NCI-H146 (cell line): Measurements from ENCODE around the gene UBXN6.

Experiments used
- DNase-seq: peaks from one replicate; lab custom pipeline; 2025; lab: John Stamatoyannopoulos, UW

UBXN6 gene

DNA sequence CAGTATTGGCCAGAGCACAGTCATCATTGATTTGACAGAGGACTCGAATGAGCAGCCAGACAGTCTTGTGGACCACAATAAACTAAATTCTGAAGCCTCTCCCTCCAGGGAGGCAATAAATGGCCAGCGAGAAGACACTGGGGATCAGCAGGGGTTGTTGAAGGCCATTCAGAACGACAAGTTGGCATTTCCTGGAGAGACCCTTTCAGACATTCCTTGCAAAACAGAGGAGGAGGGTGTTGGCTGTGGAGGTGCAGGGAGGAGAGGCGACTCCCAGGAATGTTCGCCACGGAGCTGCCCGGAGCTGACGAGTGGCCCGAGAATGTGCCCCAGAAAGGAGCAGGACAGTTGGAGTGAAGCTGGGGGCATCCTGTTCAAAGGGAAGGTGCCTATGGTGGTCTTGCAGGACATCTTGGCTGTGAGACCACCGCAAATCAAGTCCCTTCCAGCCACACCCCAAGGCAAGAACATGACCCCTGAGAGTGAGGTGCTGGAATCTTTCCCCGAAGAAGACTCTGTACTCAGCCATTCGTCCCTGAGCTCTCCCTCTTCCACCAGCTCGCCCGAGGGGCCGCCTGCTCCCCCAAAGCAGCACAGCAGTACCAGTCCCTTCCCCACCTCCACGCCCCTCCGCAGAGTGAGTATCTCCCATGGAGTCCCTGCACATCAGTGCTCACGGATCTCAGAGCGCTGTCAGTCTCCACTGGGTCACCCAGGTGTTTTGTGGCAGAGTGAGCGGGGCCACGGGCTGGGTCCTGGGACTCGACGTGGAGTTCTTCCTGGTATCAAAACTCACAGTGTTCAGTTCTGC, 48.3 kb downstream of the UBXN6 start:
- DNase-seq: no peak

DNA sequence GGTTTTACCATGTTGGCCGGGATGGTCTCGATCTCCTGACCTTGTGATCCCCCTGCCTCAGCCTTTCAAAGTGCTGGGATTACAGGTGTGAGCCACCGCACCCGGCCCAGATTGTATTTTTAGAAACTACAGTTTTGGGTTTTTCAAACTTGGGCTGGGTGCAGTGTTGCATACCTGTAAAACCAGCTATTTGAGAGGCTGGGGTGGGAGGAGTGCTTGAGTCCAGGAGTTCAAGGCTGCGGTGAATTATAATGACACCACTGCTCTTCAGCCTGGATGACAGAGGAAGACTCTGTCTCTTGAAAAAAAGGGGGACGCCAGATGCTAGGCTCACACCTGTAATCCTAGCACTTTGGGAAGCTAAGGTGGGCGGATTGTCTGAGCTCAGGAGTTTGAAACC, 51.0 kb downstream of the UBXN6 start:
- no peak for DNase-seq

DNA sequence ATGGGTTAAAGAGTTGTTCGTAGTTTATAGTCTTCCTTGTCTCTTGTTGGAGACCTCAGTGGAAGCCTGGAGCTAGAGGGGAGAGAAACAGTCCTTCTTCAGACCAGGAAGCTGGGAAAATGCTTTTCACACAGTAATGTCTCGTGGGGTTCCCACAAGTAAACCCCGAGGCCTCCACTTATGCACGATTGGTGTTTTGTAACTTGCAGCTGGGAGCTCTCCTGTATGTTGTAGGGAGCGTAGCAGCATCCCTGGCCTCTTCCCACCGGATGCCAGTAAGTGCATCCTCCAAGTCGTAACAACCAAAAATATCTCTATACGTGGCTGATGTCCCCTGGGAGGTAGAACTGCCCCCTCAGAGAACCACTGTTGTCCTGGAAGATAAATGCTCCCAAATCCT, 51.6 kb downstream of the UBXN6 start:
- DNase-seq: no peak

DNA sequence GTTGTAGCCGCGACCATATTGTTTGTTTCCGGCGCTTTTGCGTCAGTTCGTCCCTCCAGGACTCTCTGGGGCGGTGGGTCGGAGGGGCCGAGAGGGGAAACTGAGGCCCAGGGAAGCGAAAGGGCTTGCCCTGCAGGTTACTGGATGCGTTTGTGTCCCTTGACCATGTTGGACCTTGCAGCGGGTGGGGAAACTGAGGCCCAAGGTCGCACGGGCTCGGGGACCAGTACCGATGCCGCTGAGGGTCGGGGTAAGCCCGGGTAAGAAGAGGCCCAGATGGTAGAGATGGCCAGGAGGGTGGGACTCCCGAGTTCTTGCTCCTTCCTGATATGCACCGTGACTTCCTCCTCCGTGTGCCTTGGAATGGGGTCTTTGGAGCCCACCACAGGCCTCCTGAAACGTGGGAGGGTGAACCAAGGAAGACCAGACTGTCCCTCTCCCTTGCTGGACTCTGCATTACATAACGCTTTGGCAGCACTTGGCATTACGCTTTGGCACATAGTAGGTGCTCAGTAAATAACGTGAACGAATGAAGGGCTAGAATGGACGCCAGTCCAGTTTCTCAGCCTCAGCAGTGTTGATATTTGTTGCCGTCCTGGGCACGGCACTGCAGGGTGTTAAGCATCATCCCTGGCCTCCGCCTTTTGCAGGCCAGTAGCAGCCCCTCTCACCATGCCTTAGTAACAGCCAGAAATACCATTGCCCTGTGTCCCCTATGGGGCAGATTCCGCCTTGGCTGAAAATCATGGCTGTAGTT, 54.4 kb downstream of the UBXN6 start:
- no peak for DNase-seq

DNA sequence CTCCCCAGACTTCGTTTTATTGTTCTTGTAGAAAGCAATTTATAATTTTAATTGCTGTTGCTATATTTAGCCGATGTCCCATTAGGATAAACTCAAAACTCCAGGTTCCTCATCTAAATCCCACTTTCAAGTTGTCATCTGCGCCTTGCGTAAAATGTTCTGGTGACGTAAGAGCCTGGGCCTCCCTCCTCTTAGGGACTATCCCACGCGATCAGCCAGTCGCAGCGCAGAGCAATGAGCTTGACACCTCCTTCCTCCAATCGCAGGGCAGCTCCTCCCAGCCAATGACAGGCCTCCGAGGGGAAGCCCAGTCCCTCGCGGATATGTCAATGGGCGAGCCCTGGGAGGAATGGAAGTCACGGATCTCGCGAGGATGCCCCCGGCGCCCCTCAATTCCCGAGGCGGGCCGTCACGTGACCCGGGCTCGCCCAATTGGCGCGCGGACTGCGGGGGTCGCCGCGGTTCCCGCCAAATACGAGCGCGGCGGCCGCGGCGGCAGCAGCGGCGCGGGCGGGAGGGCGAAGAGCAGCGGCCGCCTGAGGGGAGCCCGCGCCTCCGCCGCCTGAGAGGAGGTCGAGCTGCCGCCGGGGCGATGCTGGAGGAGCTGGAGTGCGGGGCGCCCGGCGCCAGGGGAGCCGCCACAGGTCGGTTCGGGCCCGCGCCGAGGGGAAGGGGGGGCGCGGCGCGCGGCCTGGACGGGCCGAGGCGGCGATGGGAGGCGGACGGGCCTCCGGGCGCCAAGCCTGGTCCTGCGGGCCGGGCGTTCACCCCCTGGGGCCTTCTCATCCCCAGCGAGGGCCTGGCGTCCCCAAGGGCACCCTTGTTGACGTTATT, 55.2 kb downstream of the UBXN6 start, which contains the start of gene CHAF1A:
Gene CHAF1A (plus strand): TSS at position 470 of the 834 bp plus-strand sequence. CDS start 123 bp downstream, at position 593.
- DNase-seq: peak; percentile 99

DNA sequence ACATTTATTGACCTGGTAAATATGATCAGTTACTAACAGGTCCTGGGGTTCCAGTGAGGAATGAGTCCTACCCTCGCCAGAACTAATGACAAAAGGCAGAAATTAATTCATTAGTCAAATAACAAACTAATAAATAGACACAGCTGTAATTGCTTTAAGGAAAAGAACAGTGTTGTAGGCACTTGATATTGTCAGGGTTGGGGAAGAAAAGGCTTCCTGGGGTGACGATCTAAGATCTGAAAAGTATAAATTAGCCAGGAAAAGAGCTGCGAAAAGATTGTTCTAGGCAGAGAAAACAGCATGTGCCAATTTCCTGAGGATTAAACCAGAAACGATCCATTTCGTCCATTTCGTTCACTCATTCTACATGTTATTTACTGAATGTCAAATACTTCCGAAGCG, 55.8 kb downstream of the UBXN6 start:
- DNase-seq: no peak

DNA sequence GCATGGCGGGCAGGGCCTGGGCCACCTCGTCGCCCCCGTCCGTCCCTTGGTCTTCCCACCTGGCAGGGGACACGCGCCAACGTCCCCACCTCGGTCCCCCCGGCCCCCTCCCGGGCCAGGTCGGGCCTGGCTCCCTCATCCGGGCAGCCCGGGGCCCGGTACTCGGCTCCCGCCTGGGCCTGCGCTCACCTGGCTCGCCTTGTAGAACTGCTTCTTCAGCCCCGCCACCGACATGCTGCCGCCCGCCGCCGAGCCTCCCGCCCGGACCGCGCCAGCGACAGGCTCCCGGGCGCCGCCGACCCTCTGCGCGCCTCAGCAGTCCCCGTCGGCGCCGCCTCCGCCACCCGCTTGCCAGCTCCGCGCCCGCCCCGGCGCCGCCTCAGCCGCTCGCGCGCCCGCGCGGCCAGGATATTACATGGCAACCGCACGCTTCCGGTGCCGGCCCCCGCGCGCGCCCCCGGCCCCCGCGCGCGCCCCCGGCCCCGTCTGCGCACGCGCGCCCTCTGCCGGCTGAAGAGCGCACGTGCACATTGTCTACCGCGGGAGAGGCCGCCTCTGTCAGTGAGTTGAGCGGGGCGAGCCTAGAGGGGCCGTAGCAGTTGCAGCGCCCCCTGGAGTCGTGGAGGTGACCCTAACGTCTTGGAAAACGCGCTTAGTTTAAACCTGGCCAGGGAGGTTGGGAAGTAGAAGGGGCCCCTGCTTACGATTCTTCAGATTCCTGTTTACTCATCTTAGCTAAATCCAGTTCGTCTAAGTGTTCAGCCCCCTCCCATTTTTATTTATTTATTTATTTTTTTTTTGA, 57.3 kb downstream of the UBXN6 start, which contains the start of gene SH3GL1:
Gene SH3GL1 (minus strand): TSS at position 413 of the 802 bp plus-strand sequence. CDS start 179 bp downstream, at position 234.
- DNase-seq: peak; percentile 79

DNA sequence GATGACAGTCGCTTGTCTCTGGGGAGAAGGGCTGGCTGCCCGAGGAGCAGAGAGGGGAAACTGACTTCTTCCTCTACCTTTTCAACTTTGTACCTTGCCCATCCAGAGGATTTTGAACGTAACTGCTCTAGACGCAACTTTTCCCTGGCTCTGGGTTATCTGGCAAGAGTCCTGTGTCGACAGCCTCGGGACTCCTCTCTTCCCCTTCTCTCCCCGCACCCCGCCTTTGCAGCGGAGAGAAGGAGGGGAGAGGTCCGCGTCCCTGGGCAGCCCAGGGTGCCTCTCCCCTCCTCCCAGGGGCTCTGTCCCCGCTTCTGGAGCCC, 57.8 kb downstream of the UBXN6 start:
- DNase-seq: peak; percentile 18

DNA sequence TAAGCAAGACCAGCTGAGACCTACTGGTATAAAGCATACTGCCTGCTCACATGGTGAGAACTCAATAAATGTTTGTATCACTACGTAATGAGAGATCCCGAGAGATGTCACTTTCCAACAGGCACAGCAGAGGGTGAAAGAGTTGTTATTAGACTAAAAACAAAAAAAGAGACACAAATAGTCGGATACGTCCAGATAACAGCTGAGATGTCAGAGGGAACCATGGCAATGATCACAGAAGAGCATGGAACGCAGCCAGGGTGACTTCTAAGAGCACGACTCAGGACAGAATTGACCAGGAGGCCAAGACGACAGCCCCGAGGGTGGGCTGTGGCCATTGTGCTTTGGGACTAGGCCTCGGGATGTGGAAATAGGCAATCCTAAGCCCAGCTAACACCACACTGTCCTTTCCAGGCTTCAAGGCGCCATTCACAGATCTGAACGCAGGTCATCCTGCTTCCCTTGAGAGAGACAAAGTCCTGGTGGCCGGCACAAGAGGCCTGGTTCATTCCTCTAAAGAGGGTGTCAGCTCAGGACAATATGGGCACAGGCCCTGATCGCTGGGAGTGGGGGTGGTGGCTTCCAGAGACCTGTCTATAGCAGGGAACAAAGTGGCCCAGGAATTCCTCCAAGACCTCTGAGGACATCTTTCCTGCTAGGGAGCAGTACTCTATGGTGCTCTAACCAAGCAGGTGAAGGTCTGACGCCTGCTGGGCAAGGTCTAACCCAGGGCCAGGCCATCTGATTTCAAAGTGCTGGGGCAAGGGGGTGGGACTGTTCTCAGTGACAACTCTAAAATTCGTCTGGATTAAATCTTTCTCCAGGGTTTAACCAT, 60.4 kb downstream of the UBXN6 start:
- no peak for DNase-seq
